Measurements from ENCODE around the gene TBC1D22A.

DNA sequence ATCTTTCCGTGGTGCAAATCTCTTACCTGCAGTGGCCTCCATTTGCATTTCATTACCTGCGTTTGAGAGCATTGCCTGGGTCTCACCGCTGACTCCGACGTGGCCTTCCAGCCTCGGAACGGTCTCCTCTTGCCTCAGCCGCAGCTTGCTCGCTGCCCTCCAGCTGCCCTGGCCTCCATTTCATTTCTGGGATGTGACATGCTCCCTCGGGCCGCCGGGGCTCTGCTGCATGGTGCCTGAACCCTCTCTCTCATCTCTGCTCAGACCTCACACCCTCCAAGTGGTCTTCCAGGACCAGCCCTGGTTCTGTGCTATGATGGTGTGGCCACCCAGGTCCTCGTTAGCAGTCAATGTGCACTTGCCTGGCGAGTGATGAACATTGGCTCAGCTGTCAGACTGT lies 229.2 kb downstream of the TBC1D22A start:
- TF ChIP-seq, protein P1, sequence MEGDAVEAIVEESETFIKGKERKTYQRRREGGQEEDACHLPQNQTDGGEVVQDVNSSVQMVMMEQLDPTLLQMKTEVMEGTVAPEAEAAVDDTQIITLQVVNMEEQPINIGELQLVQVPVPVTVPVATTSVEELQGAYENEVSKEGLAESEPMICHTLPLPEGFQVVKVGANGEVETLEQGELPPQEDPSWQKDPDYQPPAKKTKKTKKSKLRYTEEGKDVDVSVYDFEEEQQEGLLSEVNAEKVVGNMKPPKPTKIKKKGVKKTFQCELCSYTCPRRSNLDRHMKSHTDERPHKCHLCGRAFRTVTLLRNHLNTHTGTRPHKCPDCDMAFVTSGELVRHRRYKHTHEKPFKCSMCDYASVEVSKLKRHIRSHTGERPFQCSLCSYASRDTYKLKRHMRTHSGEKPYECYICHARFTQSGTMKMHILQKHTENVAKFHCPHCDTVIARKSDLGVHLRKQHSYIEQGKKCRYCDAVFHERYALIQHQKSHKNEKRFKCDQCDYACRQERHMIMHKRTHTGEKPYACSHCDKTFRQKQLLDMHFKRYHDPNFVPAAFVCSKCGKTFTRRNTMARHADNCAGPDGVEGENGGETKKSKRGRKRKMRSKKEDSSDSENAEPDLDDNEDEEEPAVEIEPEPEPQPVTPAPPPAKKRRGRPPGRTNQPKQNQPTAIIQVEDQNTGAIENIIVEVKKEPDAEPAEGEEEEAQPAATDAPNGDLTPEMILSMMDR (IDR thresholded peaks at IDR 0.05): no peak
- no peak for TF ChIP-seq POLR2A (IDR thresholded peaks at IDR 0.05)

All from heart left ventricle (tissue), 13 donors.